GM12801 (cell line): ENCODE results near the gene ARAP1.

ENCODE experiments used
- CTCF ChIP-seq: IDR thresholded peaks from one replicate; pipeline ENCODE4 v1.5.1; 2011; ENCODE audit warnings: control low read depth; ENCODE audit not compliant: insufficient read length; ENCODE audit errors: extremely low read depth

Gene ARAP1

GRCh38 chr11:72721689-72722049 lies 30.5 kb downstream of the ARAP1 start:
- TF ChIP-seq CTCF: no peak

- no peak for TF ChIP-seq CTCF
Observed at GRCh38 chr11:72721276-72721675, 30.9 kb downstream of the ARAP1 start.

- TF ChIP-seq CTCF: no peak
Observed at GRCh38 chr11:72720784-72721183, 31.4 kb downstream of the ARAP1 start.

GRCh38 chr11:72720047-72720446 lies 32.2 kb downstream of the ARAP1 start:
- TF ChIP-seq CTCF: no peak

- TF ChIP-seq CTCF: no peak
Observed at GRCh38 chr11:72719551-72719950, 32.7 kb downstream of the ARAP1 start.

GRCh38 chr11:72719144-72719543 lies 33.1 kb downstream of the ARAP1 start:
- TF ChIP-seq CTCF: no peak

- no peak for TF ChIP-seq CTCF
Observed at GRCh38 chr11:72718101-72718501, 34.1 kb downstream of the ARAP1 start.
